Measurements from ENCODE around the gene TMUB1.

DNA sequence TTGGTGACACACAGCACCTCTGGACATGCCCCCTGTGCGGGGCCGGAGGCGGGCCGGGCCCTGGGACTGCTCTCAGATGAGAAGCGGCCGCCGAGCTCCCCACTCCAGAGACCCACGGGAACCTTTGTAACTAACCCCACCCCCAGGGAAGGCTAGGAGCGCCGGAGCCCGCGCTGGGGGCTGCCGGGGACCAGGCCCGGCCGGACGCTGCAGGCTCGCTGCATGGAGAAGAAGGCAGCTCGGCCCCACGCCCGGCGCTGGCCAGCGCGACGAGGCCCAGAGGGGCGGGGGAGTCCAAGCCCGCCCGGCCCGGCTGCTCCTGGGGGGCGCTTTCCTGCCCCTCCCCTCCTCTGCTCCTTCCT is 39.5 kb upstream of the TMUB1 start:
- no peak for TF ChIP-seq EZH2phosphoT487 (IDR thresholded peaks at IDR 0.05; ENCODE audit: borderline replicate concordance, low read length)
- TF ChIP-seq, protein P1, sequence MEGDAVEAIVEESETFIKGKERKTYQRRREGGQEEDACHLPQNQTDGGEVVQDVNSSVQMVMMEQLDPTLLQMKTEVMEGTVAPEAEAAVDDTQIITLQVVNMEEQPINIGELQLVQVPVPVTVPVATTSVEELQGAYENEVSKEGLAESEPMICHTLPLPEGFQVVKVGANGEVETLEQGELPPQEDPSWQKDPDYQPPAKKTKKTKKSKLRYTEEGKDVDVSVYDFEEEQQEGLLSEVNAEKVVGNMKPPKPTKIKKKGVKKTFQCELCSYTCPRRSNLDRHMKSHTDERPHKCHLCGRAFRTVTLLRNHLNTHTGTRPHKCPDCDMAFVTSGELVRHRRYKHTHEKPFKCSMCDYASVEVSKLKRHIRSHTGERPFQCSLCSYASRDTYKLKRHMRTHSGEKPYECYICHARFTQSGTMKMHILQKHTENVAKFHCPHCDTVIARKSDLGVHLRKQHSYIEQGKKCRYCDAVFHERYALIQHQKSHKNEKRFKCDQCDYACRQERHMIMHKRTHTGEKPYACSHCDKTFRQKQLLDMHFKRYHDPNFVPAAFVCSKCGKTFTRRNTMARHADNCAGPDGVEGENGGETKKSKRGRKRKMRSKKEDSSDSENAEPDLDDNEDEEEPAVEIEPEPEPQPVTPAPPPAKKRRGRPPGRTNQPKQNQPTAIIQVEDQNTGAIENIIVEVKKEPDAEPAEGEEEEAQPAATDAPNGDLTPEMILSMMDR (IDR thresholded peaks at IDR 0.05; ENCODE audit: low read depth, low read length, poor library complexity, severe bottlenecking): no peak

Data from DOHH2 (cell line).